ENCODE data around the gene CCDC186. TPM values are rescaled to one million over a fixed set of nuclear protein-coding genes. Genes with fewer than 3 reads are reported as not detected.

CCDC186 gene
- total RNA-seq, 2 donors from 2014 or later = 22.6 to 40.4 TPM

GRCh38 chr10:114166494-114166893 is 7.5 kb downstream of the CCDC186 start:
- no peak for DNase-seq (ENCODE audit: low spot score)
- peaks cover 2% of the 10 kb centered on the region for H3K4me1 ChIP-seq (replicated peaks)
- peak overlapping the region; percentile 66 to 74 for H3K27ac ChIP-seq
- TF ChIP-seq POLR2AphosphoS5 (IDR thresholded peaks at IDR 0.05) (no peak), CTCF (IDR thresholded peaks at IDR 0.05) (no peak), POLR2A (IDR thresholded peaks at IDR 0.05) (no peak)
- H3K36me3 ChIP-seq = no peaks in the 10 kb centered on the region
- no peak overlapping the region for H3K4me3 ChIP-seq
- intact Hi-C loops (cut with DNase I) = no loop called here
- 29% methylated on average over 3 of the region's 3 CpGs for WGBS
- H3K9me3 ChIP-seq = no peaks in the 10 kb centered on the region
- H3K27me3 ChIP-seq (replicated peaks; ENCODE audit: insufficient read depth) = no peaks in the 10 kb centered on the region

DNA sequence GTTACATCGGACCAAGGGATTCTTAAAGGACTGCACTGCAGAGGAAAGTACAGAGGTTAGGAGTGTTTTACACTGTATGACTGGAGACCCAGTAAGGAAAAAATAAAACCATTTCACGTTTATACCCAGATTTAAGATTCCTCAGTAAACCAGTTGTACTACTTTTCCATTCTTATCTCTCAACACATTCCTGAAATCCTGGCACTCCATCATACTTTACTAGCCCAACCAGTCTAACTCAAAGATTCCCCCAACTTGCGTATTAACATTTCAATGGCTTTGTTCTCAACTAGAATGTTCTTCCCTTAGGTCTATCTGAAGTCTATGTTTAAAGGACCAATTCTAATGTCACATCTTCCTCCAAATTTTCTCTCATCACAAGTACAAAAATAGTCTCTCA is 8.0 kb downstream of the CCDC186 start:
- H3K36me3 ChIP-seq = no peaks in the 10 kb centered on the region
- no peaks in the 10 kb centered on the region for H3K9me3 ChIP-seq
- no peaks in the 10 kb centered on the region for H3K4me1 ChIP-seq (replicated peaks)
- no peaks in the 10 kb centered on the region for H3K27me3 ChIP-seq (replicated peaks; ENCODE audit: insufficient read depth)
- intact Hi-C loops (cut with DNase I) = no loop called here
- 41% methylated on average over 3 of the region's 3 CpGs for whole genome bisulfite sequencing
- TF ChIP-seq CTCF (IDR thresholded peaks at IDR 0.05) (no peak), POLR2AphosphoS5 (IDR thresholded peaks at IDR 0.05) (peak; percentile 84), POLR2A (IDR thresholded peaks at IDR 0.05) (no peak)
- H3K27ac ChIP-seq = peak overlapping the region; percentile 66 to 74
- DNase-seq (ENCODE audit: low spot score) = peak; percentile 49
- no peak overlapping the region for H3K4me3 ChIP-seq

- Histone ChIP-seq H3K9me3 (no peaks in the 10 kb centered on the region), H3K27ac (peak overlapping the region; percentile 66 to 67), H3K4me3 (no peak overlapping the region), H3K36me3 (no peaks in the 10 kb centered on the region), H3K4me1 (replicated peaks) (no peaks in the 10 kb centered on the region), H3K27me3 (replicated peaks; ENCODE audit: insufficient read depth) (no peaks in the 10 kb centered on the region)
- intact Hi-C loops (cut with DNase I) = no loop called here
- WGBS = 27% methylated on average over 2 of the region's 2 CpGs
- TF ChIP-seq POLR2AphosphoS5 (IDR thresholded peaks at IDR 0.05) = no peak
- no peak for TF ChIP-seq POLR2A (IDR thresholded peaks at IDR 0.05)
- no peak for TF ChIP-seq CTCF (IDR thresholded peaks at IDR 0.05)
- no peak for DNase-seq (ENCODE audit: low spot score)
Measured at GRCh38 chr10:114163062-114163461, 10.9 kb downstream of the CCDC186 start.

DNA sequence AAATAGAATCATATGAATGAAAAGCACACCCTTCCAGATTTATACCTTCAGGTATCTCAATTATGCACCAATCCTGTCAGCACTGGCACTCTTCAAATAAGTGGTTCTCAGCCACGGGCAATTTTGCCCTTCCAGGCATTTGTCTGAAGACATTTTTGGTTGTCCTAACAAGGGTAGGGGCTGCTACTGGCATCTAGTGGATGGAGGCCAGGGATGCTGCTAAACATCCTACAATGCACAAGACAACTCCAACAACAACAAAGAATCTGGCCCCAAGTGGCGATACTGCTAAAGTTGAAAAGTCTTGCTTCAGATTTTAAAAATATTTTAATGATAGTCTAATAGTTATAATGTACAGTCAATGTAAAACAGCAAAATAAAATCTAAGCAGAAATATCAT is 16.1 kb downstream of the CCDC186 start:
- Histone ChIP-seq H3K9me3 (no peaks in the 10 kb centered on the region), H3K27ac (no peak overlapping the region), H3K27me3 (replicated peaks; ENCODE audit: insufficient read depth) (no peaks in the 10 kb centered on the region), H3K36me3 (peaks cover 0 to 5% of the 10 kb centered on the region in 2 donors), H3K4me3 (no peak overlapping the region), H3K4me1 (replicated peaks) (no peaks in the 10 kb centered on the region)
- DNase-seq (ENCODE audit: low spot score) = no peak
- intact Hi-C loops (cut with DNase I) = no loop called here
- TF ChIP-seq POLR2AphosphoS5 (IDR thresholded peaks at IDR 0.05) (no peak), CTCF (IDR thresholded peaks at IDR 0.05) (no peak), POLR2A (IDR thresholded peaks at IDR 0.05) (no peak)
- WGBS = 72% methylated on average over 2 of the region's 2 CpGs

GRCh38 chr10:114151892-114152291 is 22.1 kb downstream of the CCDC186 start:
- H3K4me3 ChIP-seq = no peak overlapping the region
- no peaks in the 10 kb centered on the region for H3K4me1 ChIP-seq (replicated peaks)
- peaks cover 0 to 5% of the 10 kb centered on the region in 2 donors for H3K36me3 ChIP-seq
- no peak overlapping the region for H3K27ac ChIP-seq
- TF ChIP-seq CTCF (IDR thresholded peaks at IDR 0.05) (no peak), POLR2AphosphoS5 (IDR thresholded peaks at IDR 0.05) (no peak)
- WGBS = 92% methylated on average over 1 of the region's 1 CpG
- H3K27me3 ChIP-seq (replicated peaks; ENCODE audit: insufficient read depth) = no peaks in the 10 kb centered on the region
- no peak for DNase-seq (ENCODE audit: low spot score)
- intact Hi-C loops (cut with DNase I) = no loop called here
- no peaks in the 10 kb centered on the region for H3K9me3 ChIP-seq
